T-helper 1 cell treated with Interleukin-12 subunit alpha and Interleukin-12 subunit beta and Interleukin-4 antibody, amounts not matched to agents 30 μg/mL and 1 μg/mL, for 36 hours (primary cell): ENCODE measurements around the gene MYO19.
"Not testable (repeated sequence)": the region's sequence is repeated elsewhere in the genome, so short reads cannot be mapped to it uniquely, and the experiment has no call there.

ENCODE experiments used
- H3K27ac Mint-ChIP-seq: one replicate; pipeline ENCODE4 v1.8.0; 2021; ENCODE audit warnings: mild to moderate bottlenecking, mixed read lengths
- H3K27me3 Mint-ChIP-seq: one replicate; pipeline ENCODE4 v1.8.0; 2021; ENCODE audit warnings: low read depth, mixed read lengths
- H3K36me3 Mint-ChIP-seq: one replicate; pipeline ENCODE4 v1.8.0; 2021; ENCODE audit warnings: low read depth, mixed read lengths
- H3K4me1 Mint-ChIP-seq: one replicate; pipeline ENCODE4 v1.8.0; 2021; ENCODE audit warnings: low read depth, mixed read lengths
- H3K4me3 Mint-ChIP-seq: one replicate; pipeline ENCODE4 v1.8.0; 2021; ENCODE audit warnings: mild to moderate bottlenecking, moderate library complexity, mixed read lengths
- H3K9me3 Mint-ChIP-seq: one replicate; pipeline ENCODE4 v1.8.0; 2021; ENCODE audit warnings: mixed read lengths

The MYO19 gene

GRCh38 chr17:36498560-36499300 lies 35.9 kb downstream of the MYO19 start:
- H3K27me3 Mint-ChIP-seq, result no peaks in the 10 kb centered on the region
- peaks cover 28% of the 10 kb centered on the region for H3K36me3 Mint-ChIP-seq
- no peaks in the 10 kb centered on the region for H3K9me3 Mint-ChIP-seq
- no peak overlapping the region for H3K4me3 Mint-ChIP-seq
- no peak overlapping the region for H3K27ac Mint-ChIP-seq
- peaks cover 6% of the 10 kb centered on the region for H3K4me1 Mint-ChIP-seq

GRCh38 chr17:36498155-36498554 lies 36.5 kb downstream of the MYO19 start:
- H3K36me3 Mint-ChIP-seq, result peaks cover 24% of the 10 kb centered on the region
- H3K27ac Mint-ChIP-seq, result no peak overlapping the region
- no peaks in the 10 kb centered on the region for H3K9me3 Mint-ChIP-seq

GRCh38 chr17:36496018-36496789 lies 38.5 kb downstream of the MYO19 start:
- Mint-ChIP-seq H3K27me3 (no peaks in the 10 kb centered on the region), H3K4me1 (peaks cover 6% of the 10 kb centered on the region), H3K9me3 (no peaks in the 10 kb centered on the region), H3K4me3 (no peak overlapping the region), H3K27ac (no peak overlapping the region), H3K36me3 (peaks cover 32% of the 10 kb centered on the region)

More at GRCh38 chr17:36498155-36498554, 36.5 kb downstream of the MYO19 start:
- peaks cover 6% of the 10 kb centered on the region for H3K4me1 Mint-ChIP-seq
- H3K27me3 Mint-ChIP-seq, result no peaks in the 10 kb centered on the region
- H3K4me3 Mint-ChIP-seq, result no peak overlapping the region

- H3K27ac Mint-ChIP-seq, result no peak overlapping the region
- H3K9me3 Mint-ChIP-seq, result no peaks in the 10 kb centered on the region
- no peak overlapping the region for H3K4me3 Mint-ChIP-seq
- peaks cover 37% of the 10 kb centered on the region for H3K36me3 Mint-ChIP-seq
- H3K27me3 Mint-ChIP-seq, result no peaks in the 10 kb centered on the region
- H3K4me1 Mint-ChIP-seq, result peaks cover 10% of the 10 kb centered on the region
Measured at GRCh38 chr17:36495076-36495578, 39.5 kb downstream of the MYO19 start.

- H3K4me3 Mint-ChIP-seq, result no peak overlapping the region
- no peak overlapping the region for H3K27ac Mint-ChIP-seq
- peaks cover 39% of the 10 kb centered on the region for H3K36me3 Mint-ChIP-seq
- peaks cover 13% of the 10 kb centered on the region for H3K4me1 Mint-ChIP-seq
- H3K9me3 Mint-ChIP-seq, result no peaks in the 10 kb centered on the region
- H3K27me3 Mint-ChIP-seq, result no peaks in the 10 kb centered on the region
Measured at GRCh38 chr17:36494674-36495073, 40.0 kb downstream of the MYO19 start.

GRCh38 chr17:36493956-36494355 lies 40.7 kb downstream of the MYO19 start:
- no peaks in the 10 kb centered on the region for H3K9me3 Mint-ChIP-seq
- H3K27me3 Mint-ChIP-seq, result no peaks in the 10 kb centered on the region
- H3K4me1 Mint-ChIP-seq, result peaks cover 16% of the 10 kb centered on the region
- peaks cover 39% of the 10 kb centered on the region for H3K36me3 Mint-ChIP-seq
- no peak overlapping the region for H3K27ac Mint-ChIP-seq
- H3K4me3 Mint-ChIP-seq, result no peak overlapping the region

- Mint-ChIP-seq H3K27me3 (peaks cover 10% of the 10 kb centered on the region), H3K27ac (peak within 1 kb of the TSS; percentile 95), H3K4me3 (peak within 1 kb of the TSS; percentile 97), H3K9me3 (no peaks in the 10 kb centered on the region), H3K4me1 (peaks cover 41% of the 10 kb centered on the region), H3K36me3 (peaks cover 17% of the 10 kb centered on the region)
Measured at GRCh38 chr17:36486204-36487194, 48.2 kb downstream of the MYO19 start, which contains the start of gene ZNHIT3. TSS of gene ZNHIT3 (plus strand) at chr17:36486681. CDS start at chr17:36486700, 19 bp downstream.

GRCh38 chr17:36485805-36486203 lies 48.9 kb downstream of the MYO19 start:
- Mint-ChIP-seq H3K4me3 (peak overlapping the region; percentile 97), H3K27ac (peak overlapping the region; percentile 95), H3K36me3 (peaks cover 11% of the 10 kb centered on the region), H3K27me3 (peaks cover 14% of the 10 kb centered on the region), H3K9me3 (no peaks in the 10 kb centered on the region), H3K4me1 (peaks cover 37% of the 10 kb centered on the region)

GRCh38 chr17:36485027-36485426 lies 49.6 kb downstream of the MYO19 start:
- peaks cover 33% of the 10 kb centered on the region for H3K4me1 Mint-ChIP-seq
- peaks cover 8% of the 10 kb centered on the region for H3K36me3 Mint-ChIP-seq
- H3K9me3 Mint-ChIP-seq, result no peaks in the 10 kb centered on the region
- peak overlapping the region; percentile 97 for H3K4me3 Mint-ChIP-seq
- H3K27ac Mint-ChIP-seq, result no peak overlapping the region
- peaks cover 19% of the 10 kb centered on the region for H3K27me3 Mint-ChIP-seq

- peaks cover 28% of the 10 kb centered on the region for H3K4me1 Mint-ChIP-seq
- H3K27me3 Mint-ChIP-seq, result peaks cover 26% of the 10 kb centered on the region
- not testable (repeated sequence) for H3K4me3 Mint-ChIP-seq, H3K9me3 Mint-ChIP-seq, H3K36me3 Mint-ChIP-seq
- peak overlapping the region; percentile 41 for H3K27ac Mint-ChIP-seq
Measured at GRCh38 chr17:36484021-36484420, 50.6 kb downstream of the MYO19 start.

- Mint-ChIP-seq H3K9me3 (no peaks in the 10 kb centered on the region), H3K4me1 (peaks cover 24% of the 10 kb centered on the region), H3K4me3 (peak overlapping the region; percentile 64), H3K27ac (no peak overlapping the region), H3K36me3 (peaks cover 2% of the 10 kb centered on the region), H3K27me3 (peaks cover 30% of the 10 kb centered on the region)
Measured at GRCh38 chr17:36482611-36483504, 51.8 kb downstream of the MYO19 start.

GRCh38 chr17:36481829-36482228 lies 52.8 kb downstream of the MYO19 start:
- Mint-ChIP-seq H3K4me3 (peak overlapping the region; percentile 36), H3K27ac (no peak overlapping the region), H3K27me3 (peaks cover 38% of the 10 kb centered on the region)

GRCh38 chr17:36475346-36475970 lies 59.2 kb downstream of the MYO19 start:
- Mint-ChIP-seq H3K27ac (no peak overlapping the region), H3K27me3 (peaks cover 28% of the 10 kb centered on the region), H3K9me3 (no peaks in the 10 kb centered on the region), H3K4me1 (no peaks in the 10 kb centered on the region), H3K36me3 (no peaks in the 10 kb centered on the region), H3K4me3 (no peak overlapping the region)

More at GRCh38 chr17:36481829-36482228, 52.8 kb downstream of the MYO19 start:
- Mint-ChIP-seq H3K36me3 (peaks cover 2% of the 10 kb centered on the region), H3K4me1 (peaks cover 21% of the 10 kb centered on the region), H3K9me3 (no peaks in the 10 kb centered on the region)
